Effector CD8-positive, alpha-beta T cell (primary cell): ENCODE data around the gene FRMD1.

Experiments used
- DNase-seq: peaks from one replicate; lab custom pipeline; 2025; lab: John Stamatoyannopoulos, UW

The FRMD1 gene

DNA sequence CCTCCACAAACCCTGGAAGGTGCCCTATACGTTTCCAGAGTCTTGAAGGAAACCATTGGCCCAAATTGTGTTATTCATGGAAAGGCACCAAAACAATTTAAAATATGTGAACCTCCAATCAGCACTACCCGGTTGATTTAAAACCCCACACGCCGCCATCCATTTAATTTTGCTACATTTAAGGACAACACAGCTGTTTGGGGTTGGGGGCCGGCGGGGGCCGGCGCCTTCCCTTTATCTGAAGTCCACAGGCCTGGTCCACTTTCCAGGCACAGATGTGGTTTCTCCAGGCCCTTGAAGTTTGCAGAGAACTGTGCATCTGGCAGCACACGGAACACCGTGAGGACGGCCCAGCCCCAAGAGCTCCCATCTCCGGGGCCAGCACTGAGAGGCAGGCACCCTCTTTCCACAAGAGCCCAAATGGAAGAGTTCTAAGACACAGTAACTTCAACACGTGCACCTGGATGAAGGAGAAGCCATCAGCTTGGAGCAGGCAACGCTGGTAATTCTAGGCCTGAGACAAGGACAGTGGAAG is 16.8 kb upstream of the FRMD1 start:
- DNase-seq = no peak

- DNase-seq = no peak
Observed at GRCh38 chr6:168095171-168095691, 16.2 kb upstream of the FRMD1 start.

- DNase-seq = no peak
Observed at GRCh38 chr6:168093634-168094033, 14.6 kb upstream of the FRMD1 start.

DNA sequence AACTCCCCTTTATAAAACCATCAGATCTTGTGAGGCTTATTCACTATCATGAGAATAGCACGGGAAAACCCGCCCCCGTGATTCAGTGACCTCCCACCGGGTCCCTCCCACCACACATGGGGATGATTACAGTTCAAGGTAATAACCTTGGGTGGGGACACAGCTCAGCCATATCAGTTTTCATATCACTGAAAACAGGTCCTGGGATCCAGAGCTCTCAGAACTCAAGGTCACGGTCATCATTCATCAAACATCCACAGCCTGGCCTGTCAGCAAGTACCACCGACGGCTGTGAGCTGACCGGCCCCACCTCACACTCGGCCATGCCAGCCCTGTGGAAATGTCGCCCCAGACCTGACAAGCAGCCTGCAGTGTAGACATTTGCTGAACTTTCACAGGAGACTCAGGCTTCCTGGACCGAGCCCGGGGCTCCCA is 14.1 kb upstream of the FRMD1 start:
- DNase-seq = no peak

DNA sequence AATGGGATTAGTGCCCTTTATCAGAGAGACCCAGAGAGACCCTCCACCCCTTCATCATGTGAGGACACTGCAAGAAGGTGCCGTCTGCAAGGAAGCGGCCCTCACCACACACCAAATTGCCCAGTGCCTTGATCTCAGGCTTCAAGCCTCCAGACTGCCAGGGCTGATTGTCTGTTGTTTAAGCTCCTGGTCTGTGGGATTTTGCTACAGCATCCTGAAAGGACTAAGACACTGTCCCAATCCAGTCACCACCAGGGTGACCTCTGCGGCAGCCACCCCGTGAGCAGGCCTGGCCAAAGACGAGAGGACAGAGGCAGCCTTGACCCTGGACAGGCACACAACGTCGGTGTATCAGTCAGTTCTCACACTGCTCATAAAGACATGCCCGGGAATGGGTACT is 13.5 kb upstream of the FRMD1 start:
- no peak for DNase-seq

GRCh38 chr6:168091381-168092264 is 12.6 kb upstream of the FRMD1 start:
- DNase-seq = no peak

DNA sequence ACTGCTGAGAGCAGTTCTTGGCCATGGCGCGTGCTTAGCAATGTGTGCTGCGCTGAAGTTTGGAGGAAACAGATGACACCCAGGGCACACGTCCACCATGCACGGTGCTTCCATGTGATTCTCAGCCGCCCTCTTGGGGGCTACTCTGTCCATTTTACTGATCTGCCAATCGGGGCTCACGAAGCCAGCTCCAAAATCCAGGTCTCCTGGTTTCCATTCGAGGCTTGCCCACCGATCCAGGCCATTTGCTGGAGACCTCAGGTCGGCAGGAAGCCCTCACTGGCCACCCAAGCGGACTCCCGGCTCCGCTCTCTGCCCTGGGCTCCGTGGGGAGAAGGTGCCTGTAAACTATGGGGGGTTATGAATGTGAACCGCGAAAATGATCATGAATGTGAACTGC is 11.7 kb upstream of the FRMD1 start:
- DNase-seq = no peak

DNA sequence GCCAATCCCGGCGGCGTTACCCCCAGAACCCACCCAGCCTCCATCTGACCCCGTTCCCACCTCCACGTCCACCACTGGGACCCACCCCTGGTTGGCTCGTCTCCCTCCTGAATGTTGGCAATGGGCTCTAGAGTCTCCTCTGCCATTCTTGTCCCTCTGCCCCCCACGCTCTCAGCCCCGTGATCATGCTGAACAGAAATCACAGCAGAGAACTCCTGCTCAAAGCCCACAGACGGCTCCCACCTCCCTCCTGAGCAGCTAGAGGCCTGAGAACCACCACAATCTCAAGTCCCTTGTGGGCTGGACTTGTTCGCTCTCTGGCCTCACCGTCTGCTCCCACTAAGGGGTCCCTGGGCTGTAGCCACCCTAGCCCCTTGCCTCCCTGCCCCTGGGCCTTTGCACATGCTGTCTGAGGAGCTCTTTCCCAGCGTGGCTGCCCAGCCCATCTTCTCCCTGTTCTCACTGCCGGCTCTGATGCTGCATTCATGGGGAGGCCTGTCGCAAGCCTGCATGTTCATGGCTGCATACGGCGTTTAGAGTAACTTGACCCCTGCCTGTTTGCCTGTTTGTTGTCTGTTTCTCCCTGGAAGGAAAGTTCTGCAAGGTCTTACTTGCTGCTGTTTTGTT is 11.2 kb upstream of the FRMD1 start:
- no peak for DNase-seq

- DNase-seq = no peak
Observed at GRCh38 chr6:168089186-168090063, 10.4 kb upstream of the FRMD1 start.

DNA sequence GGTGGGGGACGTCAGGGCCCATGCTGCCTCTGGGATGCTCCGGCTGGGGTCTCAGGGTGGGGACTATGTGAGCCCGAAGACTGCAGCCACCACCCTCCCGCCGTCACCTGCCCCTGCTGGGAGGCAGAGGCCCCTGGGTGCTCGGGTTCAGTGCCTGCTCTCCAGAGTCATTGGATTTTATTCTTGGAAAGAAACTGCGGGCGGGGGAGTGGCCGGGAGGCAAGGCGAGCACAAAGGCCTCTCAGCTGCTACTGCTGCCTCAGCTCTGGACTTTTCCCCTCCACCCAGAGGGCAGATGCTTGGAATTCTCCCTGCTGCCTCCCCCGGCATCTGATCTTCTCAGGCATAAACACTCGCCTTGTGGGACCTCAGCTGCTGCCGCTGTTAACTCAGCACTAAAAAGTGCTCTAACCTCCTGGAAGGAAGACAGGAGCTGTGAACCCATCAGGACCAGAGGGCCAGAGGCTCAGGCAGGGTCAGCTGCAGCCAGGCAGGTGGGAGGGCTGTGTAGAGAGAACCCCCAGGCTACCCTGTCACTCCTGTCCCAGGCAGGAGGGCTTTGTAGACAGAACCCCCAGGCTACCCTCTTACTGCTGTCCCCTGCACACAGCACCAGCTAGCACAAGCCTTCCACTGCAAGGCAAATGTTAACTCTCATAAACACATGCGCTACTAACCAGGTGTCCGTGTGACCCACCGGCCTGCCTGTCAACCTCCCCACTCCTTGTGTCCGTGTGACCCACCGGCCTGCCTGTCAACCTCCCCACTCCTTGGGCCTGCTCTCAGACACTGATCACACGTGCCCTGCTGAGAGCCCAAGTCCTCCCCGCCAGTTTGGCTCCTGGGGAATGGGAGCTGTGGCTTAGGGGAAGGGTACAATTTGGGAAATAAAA is 9.4 kb upstream of the FRMD1 start:
- DNase-seq = no peak

DNA sequence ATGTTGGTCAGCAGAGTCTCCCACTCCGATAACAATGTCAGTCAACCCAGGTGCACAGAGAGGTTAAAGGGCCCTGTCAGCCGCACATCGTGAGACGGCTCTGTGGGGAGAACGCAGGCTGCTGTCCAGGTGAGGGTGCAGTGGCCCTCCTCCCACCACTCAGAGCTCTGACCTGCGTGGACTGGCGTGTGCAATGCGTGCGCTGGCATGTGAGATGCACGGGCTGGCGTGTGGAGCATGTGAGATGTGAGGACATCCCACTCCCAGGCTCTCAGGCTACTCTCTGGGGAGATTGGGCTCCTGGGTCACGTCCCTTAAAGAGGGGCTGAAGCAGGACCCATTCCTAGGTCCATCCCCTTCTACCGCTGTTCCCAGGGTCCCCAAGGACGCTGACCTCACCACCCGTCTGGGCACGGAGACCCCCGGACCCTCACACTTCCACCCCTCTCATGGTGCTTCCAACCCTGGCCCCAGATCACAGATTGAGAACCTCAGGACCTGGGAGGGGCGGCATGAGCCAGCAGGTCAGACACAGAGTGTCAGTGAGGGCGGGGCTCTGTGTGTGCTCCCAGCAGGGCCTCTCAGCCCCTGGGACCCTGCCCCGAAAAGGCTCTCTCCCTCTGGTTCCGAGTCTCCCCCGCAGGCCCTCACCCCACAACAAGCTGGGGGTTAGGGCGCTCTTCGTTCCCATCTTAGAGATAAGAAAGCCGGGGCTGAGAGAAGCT is 8.6 kb upstream of the FRMD1 start:
- no peak for DNase-seq

DNA sequence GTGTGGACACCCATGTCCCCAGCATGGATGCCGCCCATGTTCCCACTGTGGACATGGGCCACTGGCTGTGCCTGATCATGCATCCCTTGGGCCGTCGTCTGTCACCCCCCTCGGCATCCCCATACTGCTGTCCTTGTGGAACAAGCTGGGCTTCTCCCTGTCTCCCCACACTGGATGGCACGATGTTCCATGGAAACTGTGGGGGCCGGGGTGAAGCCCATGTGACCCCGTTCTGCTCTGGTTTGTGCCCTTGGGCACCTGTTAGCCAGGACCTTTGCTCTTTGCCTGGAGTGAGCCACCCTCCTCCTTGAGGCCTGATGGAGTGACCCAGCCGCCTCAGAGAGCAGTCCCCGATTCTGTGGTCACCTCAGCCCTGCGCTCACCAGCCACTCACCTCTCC is 7.6 kb upstream of the FRMD1 start:
- no peak for DNase-seq

GRCh38 chr6:168086066-168086465 is 7.1 kb upstream of the FRMD1 start:
- no peak for DNase-seq

- no peak for DNase-seq
Observed at GRCh38 chr6:168084465-168085160, 5.6 kb upstream of the FRMD1 start.

GRCh38 chr6:168083514-168083885 is 4.5 kb upstream of the FRMD1 start:
- no peak for DNase-seq

DNA sequence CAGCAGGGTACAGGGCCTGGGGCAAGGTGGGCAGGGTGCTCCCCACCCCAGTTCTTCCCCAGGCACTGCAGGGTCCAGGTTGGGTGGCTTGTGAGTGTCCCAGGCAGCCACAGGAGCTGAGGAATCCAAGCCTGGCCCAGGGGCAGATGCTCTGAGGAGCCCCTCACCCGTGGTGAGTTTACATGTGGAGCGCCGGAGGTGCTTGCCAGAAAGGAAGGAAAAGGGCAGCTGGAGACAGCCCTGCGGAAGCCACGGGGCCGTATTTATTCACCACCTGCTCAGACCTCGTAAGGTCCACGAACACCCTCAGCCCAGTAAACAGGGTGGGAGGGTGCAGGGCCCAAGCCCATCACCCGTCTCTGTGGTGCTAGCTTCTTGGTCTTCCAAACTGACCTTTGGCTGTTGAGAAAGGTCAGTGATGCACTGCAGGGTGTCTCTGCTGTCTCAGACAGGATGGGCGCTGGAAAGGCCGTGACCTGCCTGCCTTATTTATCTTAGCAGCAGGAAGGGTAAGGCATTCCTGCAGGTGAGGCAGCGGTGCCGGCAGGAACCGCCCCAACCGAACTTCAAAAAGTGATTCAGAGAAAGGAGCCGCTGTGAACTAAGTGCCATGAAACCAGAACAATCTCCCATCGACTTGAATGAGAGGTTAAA is 4.0 kb upstream of the FRMD1 start:
- DNase-seq = no peak

GRCh38 chr6:168081858-168082546 is 3.0 kb upstream of the FRMD1 start:
- DNase-seq = no peak

DNA sequence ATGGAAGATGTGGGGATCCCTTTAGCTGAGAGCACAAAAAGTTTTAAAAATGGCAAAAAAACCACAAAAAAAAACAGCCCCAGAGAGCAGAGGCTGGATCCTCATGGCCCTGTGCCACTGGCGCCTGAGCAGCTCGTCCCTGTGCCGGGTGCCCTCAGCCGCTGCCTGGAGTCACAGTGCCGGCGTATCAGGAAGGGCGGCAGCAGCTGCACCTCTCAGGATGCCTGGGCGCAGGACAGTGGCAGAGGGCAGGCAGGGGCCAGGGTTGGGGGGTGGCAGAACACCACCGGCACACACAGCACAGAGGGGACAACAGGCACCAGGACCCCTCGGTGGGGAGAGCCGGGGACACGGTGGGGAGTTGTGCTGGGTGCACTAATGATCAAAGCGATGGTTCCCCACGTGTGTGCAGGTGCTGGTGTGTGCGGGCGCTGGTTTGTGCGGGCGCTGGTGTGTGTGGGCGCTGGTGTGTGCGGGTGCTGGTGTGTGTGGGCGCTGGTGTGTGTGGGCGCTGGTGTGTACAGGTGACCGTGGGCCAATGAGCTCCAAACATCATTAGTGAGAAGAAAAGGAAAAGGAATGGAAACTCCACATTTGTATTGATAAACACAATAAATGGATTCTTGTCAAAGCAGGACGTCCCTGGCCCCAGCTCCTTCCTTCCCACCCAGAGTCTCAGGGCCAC is 1.5 kb upstream of the FRMD1 start:
- no peak for DNase-seq
